ELR (cell line): ENCODE measurements around the gene PAIP2.

ENCODE experiments used
- DNase-seq: peaks from one replicate; pipeline ENCODE4 v3.0.0-alpha.2; 2015; ENCODE audit warnings: low read depth

PAIP2 gene, protein sequence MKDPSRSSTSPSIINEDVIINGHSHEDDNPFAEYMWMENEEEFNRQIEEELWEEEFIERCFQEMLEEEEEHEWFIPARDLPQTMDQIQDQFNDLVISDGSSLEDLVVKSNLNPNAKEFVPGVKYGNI

DNA sequence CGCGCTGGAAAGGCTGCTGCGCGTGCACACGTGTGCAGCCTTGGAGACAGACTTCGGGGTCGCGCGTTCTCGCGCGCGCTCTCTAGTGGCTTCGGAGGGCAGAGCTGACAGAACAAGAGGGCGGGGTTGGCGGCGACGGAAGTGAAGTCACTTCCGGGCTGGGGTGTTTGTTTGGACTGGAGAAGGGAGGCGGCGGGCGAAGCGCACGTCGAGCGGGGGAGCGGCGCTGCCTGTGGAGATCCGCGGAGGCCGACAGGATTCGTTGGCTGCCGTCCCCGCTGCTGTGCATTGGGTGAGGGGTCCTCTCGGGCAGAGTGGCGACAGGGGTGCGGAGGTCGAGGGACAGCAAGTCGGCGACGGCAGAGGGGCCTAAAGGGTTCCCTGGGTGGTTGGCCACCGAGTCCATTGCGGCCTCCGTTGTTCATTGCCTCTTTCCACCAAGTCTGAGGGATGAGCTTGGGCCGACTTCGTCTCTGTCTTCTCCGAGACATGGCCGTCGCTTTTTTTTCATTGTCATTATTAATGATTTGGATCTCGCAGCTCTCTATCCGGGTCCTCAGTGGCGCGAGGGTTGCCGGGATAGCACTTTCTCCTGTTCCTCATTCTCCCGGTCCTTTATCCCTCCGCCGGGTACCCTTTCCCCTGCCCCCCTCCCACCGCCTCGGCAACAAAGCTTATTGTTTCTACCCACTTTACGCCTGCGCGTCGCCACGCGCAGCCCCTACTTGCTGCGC, at the start of gene PAIP2:
Gene PAIP2 (plus strand): TSS at position 166 of the 734 bp plus-strand sequence. CDS start 21,931 bp downstream, outside the sequence.
- peak; percentile 98 for DNase-seq

DNA sequence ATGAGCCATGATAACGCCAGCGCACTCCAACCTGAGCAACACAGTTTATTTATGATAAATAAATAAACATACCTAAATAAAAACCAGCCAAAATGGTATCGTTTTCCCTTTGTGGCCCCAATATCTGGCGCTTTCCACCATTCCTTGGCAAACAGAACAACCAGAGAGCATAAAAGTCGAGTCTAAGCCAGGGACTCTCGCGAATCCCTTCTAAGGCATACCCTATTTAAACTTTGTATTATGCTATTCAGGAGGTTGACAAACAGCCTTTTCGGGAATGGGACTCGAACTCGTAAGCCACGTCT, 48.5 kb upstream of the PAIP2 start:
- DNase-seq, result no peak

DNA sequence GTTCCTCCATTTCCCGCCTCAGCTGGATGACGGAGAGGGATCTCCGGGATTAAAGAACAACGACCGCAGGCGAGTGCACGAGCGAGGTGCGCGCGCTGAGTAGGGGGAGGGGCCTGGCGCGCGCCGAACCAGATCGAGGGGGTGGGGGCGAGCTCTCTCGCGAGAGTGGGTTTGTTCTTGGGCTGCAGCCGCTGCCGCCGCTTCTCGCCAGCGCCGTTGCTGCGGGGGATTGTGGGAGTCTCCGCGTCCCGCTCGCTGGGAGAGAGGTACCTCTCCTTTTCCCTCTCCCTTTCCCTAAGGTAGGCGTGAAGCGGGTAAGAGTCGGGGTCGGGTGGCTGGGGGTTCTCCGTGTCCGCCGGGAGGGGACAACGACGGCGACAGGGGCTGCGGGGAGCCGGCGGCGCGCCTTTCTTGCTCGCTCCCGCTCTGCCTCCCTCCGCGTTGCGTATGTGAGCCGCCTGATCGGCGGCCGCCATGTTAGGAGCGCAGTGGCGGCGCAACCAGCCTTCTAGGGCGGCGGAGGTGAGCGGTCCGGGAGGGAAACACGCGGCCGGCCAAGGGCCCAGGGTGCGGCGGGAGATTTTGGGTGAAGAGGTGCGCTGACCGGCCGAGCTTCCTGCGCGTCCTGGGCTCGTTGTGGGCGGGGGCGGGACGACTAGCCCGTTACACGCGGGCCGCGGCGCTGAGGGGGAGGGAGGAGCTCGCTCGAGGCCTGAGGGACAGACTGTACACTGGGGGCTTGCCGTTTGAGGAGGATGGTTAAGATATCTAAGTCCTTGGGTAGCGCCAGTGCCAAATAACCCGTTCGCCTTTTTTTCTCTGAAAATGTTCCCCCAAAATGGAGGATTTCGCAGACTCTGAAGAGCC, 47.9 kb upstream of the PAIP2 start, which contains the start of gene MATR3:
Gene MATR3 (plus strand): TSS at position 234 of the 867 bp plus-strand sequence. CDS start 13,676 bp downstream, outside the sequence.
- DNase-seq, result peak; percentile 97

DNA sequence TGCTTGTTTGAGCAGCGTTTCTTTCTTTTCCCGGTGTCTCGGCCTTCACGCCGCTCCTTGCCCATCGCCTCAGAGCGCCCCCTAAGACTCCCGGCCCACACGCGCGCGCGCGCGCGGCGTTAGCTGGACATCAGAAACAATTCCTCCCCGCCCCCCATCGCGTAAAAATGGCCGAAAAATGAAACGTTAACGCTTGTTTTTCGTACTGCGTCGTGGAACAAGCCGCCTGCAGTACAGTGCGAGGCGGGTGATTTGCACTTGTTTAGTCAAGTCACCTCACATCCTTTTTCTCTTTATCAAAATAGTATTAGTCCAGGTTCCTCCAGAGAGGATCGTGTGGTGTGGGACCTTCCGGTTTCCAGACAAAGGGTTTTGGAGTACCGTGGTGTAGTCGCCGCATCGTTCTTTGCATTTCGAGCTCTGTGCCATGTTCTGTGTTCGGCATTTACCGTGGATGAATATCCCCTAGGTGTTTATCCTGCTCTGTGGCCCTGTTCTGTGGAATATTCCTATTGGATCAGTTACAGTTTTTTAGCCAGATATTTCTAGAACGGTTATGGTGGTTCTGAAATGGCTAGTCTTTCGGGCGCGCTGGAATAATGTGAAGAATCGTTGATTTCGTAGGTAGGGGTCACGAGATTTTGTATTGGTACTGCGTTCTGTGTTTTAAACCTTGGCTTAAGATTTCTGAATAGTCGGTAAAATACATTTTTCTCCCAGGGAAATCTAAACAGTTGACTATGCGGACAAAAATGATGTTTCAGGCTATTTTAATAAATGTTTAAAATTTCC, 47.1 kb upstream of the PAIP2 start:
- peak; percentile 87 for DNase-seq

- no peak for DNase-seq
Observed at GRCh38 chr5:139295346-139296057, 46.2 kb upstream of the PAIP2 start.

DNA sequence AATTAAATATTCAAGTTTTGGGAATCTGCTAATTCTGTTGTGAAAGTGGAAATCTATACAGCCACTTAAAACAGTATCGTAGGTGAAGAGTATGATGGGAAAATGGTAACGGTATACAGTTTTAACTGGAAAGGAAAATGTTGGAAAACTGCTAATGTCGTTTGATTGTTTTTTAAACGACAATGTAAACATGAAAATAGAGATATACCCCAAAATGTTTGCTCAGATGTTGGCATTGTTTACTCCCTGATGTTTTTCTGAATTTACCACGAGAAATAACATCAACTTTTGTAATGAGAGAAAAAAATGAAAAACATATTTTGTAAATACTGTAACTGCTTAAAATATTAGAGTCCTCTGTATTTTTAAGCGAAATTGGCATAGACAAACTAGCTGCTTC, 45.5 kb upstream of the PAIP2 start:
- no peak for DNase-seq

GRCh38 chr5:139296862-139297326, 44.8 kb upstream of the PAIP2 start:
- no peak for DNase-seq

GRCh38 chr5:139297439-139298133, 44.1 kb upstream of the PAIP2 start:
- DNase-seq, result no peak

DNA sequence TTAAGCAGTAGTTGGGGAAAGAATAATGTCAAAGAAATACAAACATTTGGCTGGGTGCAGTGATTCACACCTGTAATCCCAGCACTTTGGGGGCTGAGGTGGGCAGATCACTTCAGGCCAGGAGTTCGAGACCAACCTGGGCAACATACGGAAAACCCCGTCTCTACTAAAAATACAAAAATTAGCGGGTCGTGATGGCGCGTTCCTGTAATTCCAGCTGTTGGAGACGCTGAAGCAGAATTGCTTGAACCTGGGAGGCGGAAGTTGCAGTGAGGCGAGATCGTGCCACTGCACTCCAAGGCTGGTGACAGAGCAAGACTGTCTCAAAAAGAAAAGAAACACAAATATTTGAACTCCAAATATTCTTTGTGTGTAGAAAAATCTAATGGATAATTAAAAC, 43.4 kb upstream of the PAIP2 start:
- DNase-seq, result no peak

DNA sequence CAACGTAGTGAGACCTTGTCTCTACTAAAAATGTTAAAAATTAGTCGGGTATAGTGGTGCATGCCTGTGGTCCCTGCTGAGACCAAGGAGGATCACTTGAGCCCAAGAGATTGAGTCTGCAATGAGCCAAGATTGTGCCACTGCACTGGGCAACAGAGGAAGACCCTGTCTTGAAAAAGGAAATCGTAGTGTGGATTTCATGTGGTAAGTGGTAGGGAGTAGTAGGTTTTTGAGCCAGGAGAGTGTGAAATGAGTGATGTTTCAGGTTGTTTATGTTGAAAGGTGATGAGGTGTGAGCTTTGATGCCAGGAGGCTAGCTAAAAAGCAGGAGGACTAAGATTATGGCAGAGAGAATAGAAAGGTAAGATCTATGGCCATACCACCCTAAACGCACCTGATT, 42.2 kb upstream of the PAIP2 start:
- DNase-seq, result no peak

- no peak for DNase-seq
Observed at GRCh38 chr5:139301808-139302499, 39.7 kb upstream of the PAIP2 start.

DNA sequence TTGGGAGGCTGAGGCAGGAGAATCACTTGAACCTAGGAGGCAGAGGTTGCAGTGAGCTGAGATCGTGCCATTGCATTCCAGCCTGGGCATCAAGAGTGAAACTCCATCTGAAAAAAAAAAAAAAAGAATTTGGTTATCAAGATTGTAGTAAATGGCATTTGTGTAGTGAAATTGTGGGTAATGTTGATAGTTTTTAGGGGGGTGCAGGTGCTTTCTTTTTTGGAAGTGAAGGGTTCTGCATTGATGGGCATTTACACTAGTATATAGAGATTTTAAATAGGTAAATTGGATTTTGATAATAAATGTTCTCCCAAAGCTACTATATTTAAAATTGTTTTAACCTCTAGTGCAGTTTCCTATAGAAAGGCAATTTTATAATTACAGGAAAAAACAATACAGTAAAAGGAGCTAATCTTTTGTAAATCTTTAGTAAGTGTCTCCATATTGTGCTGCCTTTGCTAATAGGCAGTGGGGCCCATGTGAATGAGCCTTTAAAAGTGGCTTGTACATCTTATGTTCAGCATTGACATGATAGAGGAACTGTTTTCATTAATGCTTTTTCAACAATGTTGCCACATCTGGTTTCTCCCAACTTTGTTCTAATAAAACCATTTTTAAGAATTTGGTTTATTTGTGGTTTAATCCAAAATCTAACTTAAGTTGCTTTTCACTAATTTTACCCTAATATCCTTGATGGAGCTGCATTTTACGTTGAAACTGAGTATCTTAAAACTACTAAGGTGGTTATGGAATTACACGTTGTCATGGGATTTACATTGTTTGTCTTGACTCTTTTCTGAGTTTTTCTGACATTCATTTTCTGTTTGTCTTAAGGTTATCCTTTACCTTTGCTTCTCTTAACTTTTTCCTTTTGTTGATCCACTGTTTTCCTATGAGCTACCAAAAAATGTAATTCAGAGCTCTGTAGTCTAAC, 37.0 kb upstream of the PAIP2 start:
- DNase-seq, result no peak

DNA sequence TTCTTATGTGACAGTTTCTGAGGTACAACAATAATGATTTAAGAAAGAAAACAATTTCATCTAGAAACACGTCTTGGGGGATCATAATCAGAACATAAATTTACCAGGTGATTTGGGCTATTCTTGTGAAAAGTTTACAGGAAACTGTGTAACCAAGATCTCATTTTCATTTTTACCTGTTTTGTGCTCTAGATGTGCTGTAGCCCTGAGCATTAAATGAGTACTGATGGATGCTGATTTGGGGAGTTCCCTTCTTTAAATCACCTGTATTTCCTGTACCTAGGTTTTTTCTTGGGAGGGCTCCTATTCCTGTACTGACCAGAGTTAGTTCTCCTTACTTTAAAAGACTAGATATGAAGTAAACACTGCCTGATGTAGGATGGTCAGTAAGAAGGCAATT, 35.5 kb upstream of the PAIP2 start:
- DNase-seq, result no peak

DNA sequence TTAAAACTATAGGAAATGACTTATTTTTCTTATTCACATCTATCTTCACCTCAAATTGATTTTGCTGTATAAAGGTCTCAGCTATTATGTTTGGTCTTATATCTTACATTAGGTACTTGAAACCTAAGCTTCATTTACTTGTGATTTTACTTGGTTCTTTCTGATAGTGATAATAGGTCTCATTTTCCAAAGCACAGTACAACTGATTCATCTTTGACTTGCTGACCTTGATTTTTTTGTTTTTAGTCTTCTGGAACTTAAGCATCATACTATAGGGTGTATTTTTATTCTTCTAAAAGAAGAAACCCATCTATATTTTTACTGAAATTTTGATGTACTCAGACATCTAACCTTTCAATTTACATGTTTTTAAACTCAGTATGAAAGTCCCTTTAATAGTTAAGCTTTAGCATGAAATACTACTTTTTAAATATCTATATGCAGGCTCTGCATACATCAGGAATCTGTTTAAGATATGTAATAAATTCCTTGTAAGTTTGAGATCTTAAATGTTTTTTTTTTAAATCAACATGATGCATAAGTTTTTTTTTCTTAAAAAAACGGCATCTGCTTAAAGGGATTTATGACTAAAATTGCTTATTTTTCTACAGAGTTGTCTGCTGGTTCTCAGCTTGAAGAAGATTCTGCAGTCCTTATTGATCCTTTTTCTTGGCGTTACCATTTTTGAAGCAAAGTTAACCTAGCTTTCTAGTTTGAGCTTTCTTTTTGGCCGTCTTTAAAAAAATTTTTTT, 34.9 kb upstream of the PAIP2 start:
- no peak for DNase-seq

GRCh38 chr5:139308797-139309196, 32.9 kb upstream of the PAIP2 start:
- no peak for DNase-seq

DNA sequence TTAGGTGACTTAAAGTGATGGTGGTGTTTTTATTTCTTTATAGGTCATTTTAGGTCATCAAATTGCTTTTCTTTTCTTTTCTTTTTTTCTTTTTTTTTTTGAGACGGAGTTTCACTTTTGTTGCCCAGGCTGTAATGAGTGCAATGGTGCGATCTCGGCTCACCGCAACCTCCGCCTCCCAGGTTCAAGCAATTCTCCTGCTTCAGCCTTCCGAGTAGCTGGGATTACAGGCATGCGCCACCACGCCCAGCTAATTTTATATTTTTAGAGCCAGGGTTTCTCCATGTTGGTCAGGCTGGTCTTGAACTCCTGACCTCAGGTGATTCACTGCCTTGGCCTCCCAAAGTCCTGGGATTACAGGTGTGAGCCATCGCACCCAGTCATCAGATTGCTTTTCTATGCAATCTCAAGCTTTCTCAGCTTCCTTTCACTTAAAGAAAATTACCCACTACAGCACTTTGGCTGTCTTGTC, 30.9 kb upstream of the PAIP2 start:
- peak; percentile 79 for DNase-seq

GRCh38 chr5:139312075-139312474, 29.6 kb upstream of the PAIP2 start:
- no peak for DNase-seq

GRCh38 chr5:139314276-139314675, 27.4 kb upstream of the PAIP2 start:
- no peak for DNase-seq
